ENCODE results near the gene ITGB2. TPM values are rescaled to one million over a fixed set of nuclear protein-coding genes. Genes with fewer than 3 reads are reported as not detected.

ITGB2 gene
- total RNA-seq, 6 donors from 2014 or later: 73.1 to 435 (median 149) TPM

DNA sequence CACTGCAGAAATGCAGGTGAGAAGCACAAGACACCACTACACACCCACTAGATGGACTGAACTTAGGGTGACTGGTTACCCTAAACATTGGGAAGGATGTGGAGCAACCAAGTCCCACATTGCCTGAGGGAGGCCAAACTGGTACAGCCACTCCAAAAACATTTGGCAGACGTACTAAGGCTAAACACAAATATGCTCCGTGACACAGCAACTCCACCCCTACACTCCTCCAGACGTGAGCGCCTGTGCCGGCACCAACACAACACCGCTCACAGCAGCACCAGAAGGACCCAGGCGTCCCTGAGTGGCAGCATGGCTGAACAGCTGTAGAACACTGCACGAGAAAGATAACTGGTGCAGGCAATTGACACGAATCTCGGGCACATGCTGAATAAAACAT lies 61.9 kb downstream of the ITGB2 start:
- TF ChIP-seq POLR2A (IDR thresholded peaks at IDR 0.05) (no peak), EP300 (IDR thresholded peaks at IDR 0.05) (no peak), CTCF (IDR thresholded peaks at IDR 0.05) (no peak), POLR2AphosphoS5 (IDR thresholded peaks at IDR 0.05) (no peak)
- peaks cover 20 to 92% (median 77%) of the 10 kb centered on the region in 4 donors for H3K36me3 ChIP-seq
- peak in 1 of 2 donors; percentile 49 for ATAC-seq (ENCODE audit: low FRiP score in 2 of 2)
- peak in 1 of 2 donors; percentile 43 for DNase-seq
- H3K27ac ChIP-seq: peak overlapping the region in 1 of 4 donors; percentile 2
- H3K9me3 ChIP-seq: no peaks in the 10 kb centered on the region
- WGBS, 2 donors: 40 to 67% methylated on average over 10 of the region's 10 CpGs
- H3K4me3 ChIP-seq: no peak overlapping the region
- no peaks in the 10 kb centered on the region for H3K27me3 ChIP-seq
- peaks cover 0 to 21% (median 6%) of the 10 kb centered on the region in 4 donors for H3K4me1 ChIP-seq

GRCh38 chr21:44858291-44858690 lies 62.4 kb downstream of the ITGB2 start:
- ATAC-seq (ENCODE audit: low FRiP score in 2 of 2) (no peak), DNase-seq (no peak)
- Histone ChIP-seq H3K36me3 (peaks cover 21 to 92% (median 77%) of the 10 kb centered on the region in 4 donors), H3K9me3 (no peaks in the 10 kb centered on the region), H3K27ac (peak overlapping the region in 1 of 4 donors; percentile 2), H3K4me3 (no peak overlapping the region), H3K27me3 (no peaks in the 10 kb centered on the region), H3K4me1 (peaks cover 0 to 21% (median 6%) of the 10 kb centered on the region in 4 donors)
- no peak for TF ChIP-seq POLR2AphosphoS5 (IDR thresholded peaks at IDR 0.05)
- TF ChIP-seq EP300 (IDR thresholded peaks at IDR 0.05): no peak
- TF ChIP-seq POLR2A (IDR thresholded peaks at IDR 0.05): no peak
- TF ChIP-seq CTCF (IDR thresholded peaks at IDR 0.05): no peak
- 74 to 84% methylated on average over 14 to 15 of the region's 15 CpGs for WGBS, 2 donors

- Histone ChIP-seq H3K36me3 (peaks cover 21 to 97% (median 80%) of the 10 kb centered on the region in 4 donors), H3K4me1 (peaks cover 0 to 21% (median 6%) of the 10 kb centered on the region in 4 donors), H3K27ac (peak overlapping the region in 1 of 4 donors; percentile 2), H3K9me3 (no peaks in the 10 kb centered on the region), H3K4me3 (no peak overlapping the region), H3K27me3 (no peaks in the 10 kb centered on the region)
- WGBS, 2 donors: 90 to 95% methylated on average over 13 to 16 of the region's 16 CpGs
- ATAC-seq (ENCODE audit: low FRiP score in 2 of 2) (no peak), DNase-seq (no peak)
- TF ChIP-seq POLR2A (IDR thresholded peaks at IDR 0.05): no peak
- TF ChIP-seq CTCF (IDR thresholded peaks at IDR 0.05): no peak
- TF ChIP-seq EP300 (IDR thresholded peaks at IDR 0.05): no peak
- no peak for TF ChIP-seq POLR2AphosphoS5 (IDR thresholded peaks at IDR 0.05)
Measured at GRCh38 chr21:44857127-44857892, 63.4 kb downstream of the ITGB2 start.

- no peak for TF ChIP-seq CTCF (IDR thresholded peaks at IDR 0.05)
- no peak for TF ChIP-seq POLR2A (IDR thresholded peaks at IDR 0.05)
- no peak for TF ChIP-seq POLR2AphosphoS5 (IDR thresholded peaks at IDR 0.05)
- TF ChIP-seq EP300 (IDR thresholded peaks at IDR 0.05): no peak
- WGBS, 2 donors: 94 to 96% methylated on average over 16 to 17 of the region's 17 CpGs
- Histone ChIP-seq H3K4me3 (no peak overlapping the region), H3K27me3 (no peaks in the 10 kb centered on the region), H3K9me3 (no peaks in the 10 kb centered on the region), H3K36me3 (peaks cover 21 to 99% (median 79%) of the 10 kb centered on the region in 4 donors), H3K4me1 (peaks cover 0 to 15% (median 6%) of the 10 kb centered on the region in 4 donors), H3K27ac (no peak overlapping the region)
- DNase-seq (no peak), ATAC-seq (ENCODE audit: low FRiP score in 2 of 2) (no peak)
Measured at GRCh38 chr21:44856131-44856530, 64.6 kb downstream of the ITGB2 start.
